ENCODE results near the gene STXBP5. TPM values are rescaled to one million over a fixed set of nuclear protein-coding genes. Genes with fewer than 3 reads are reported as not detected.

The STXBP5 gene
- total and polyA plus RNA-seq, 2 of the 13 experiments (the other 11 are each of a cell fraction or from before 2014, with no cell fraction given): 8.8 to 19.4 TPM

DNA sequence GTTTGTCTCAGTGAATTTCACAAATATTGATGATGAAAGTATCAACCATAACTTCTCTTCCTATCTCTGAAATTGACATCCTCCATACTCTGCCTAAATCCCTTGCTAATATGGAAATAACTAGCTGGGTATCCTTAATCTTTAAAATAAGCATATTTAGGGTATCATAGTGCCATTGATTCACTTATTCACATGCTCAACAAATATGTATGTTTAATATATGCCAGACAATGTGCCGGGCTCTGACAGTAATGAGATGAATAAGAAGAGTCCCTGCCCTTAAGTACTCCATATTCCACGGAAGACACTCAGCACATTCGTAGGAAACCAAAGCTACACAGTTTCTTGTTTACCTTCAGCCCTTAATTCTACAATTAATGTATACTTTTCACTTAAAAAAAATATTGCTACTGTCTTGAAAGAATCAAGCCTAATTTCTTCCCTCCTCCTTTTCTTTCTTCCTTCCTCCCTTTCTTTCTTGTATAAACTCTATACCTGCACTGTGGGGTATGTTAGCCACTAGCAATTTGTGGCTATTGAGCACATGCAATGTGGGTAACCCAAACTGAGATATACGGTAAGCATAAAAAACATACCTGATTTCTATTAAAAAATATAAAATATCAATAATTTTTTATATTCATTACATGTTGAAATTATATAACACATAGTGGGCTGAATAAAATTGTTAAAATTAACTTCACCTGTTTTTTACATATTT, 42.8 kb upstream of the STXBP5 start:
- intact Hi-C loops (cut with micrococcal nuclease; ENCODE audit: unreplicated experiment) (no loop called here), in situ Hi-C loops (cut with HindIII; ENCODE audit: extremely low pct_ligation_motif_present, low pct_unique_long_range_greater_than_20kb) (no loop called here)
- DNase-seq (ENCODE audit: low spot score) (no peak), ATAC-seq (no peak), FAIRE-seq (no peak)
- no peaks in the 10 kb centered on the region for H3K4me1 ChIP-seq (ENCODE audit: insufficient read depth, low read length)
- CTCF ChIA-PET (ENCODE audit: low intra/inter-chr PET ratio, low total read pairs): no interaction called here
- POLR2A ChIA-PET: no interaction called here
- H4K20me1 ChIP-seq (ENCODE audit: insufficient read depth, low read length): no peaks in the 10 kb centered on the region
- no peak overlapping the region for H3K9ac ChIP-seq (ENCODE audit: insufficient read depth, low read depth, low read length)
- H3K27me3 ChIP-seq (ENCODE audit: control insufficient read depth in 1 of 2, insufficient read depth in 2 of 2, low read length in 2 of 2): no peaks in the 10 kb centered on the region
- no peaks in the 10 kb centered on the region for H3K79me2 ChIP-seq (ENCODE audit: insufficient read depth, low read length)
- BruUV-seq (replicated peaks): no TSS peak
- H2AFZ ChIP-seq (ENCODE audit: low read length): no peak overlapping the region
- no peaks in the 10 kb centered on the region for H3K9me3 ChIP-seq (ENCODE audit: low read length)
- WGBS (ENCODE audit: low lambda C conversion rate): 26% methylated on average over 4 of the region's 4 CpGs
- H3K4me3 ChIP-seq (replicated peaks in 1 of 3; ENCODE audit: insufficient read depth in 1 of 3, low read depth in 2 of 3, low read length in 3 of 3): no peak overlapping the region
- H3K4me2 ChIP-seq (ENCODE audit: low read depth, low read length): no peak overlapping the region
- H3K27ac ChIP-seq (ENCODE audit: extremely low read length, insufficient read depth, low read length): no peak overlapping the region
- no peaks in the 10 kb centered on the region for H3K36me3 ChIP-seq (replicated peaks in 1 of 2; ENCODE audit: control insufficient read depth in 1 of 2, insufficient read depth in 2 of 2, low read length in 2 of 2)
- TF ChIP-seq SOX13 (IDR thresholded peaks at IDR 0.05) (no peak), SOX13 (CRISPR knock-in tag; conservative IDR thresholded peaks at IDR 0.05 in 1 of 2, IDR thresholded peaks at IDR 0.05 in 1 of 2) (no peak), ZFP36L1 (CRISPR knock-in tag; IDR thresholded peaks at IDR 0.05) (no peak)
- TF ChIP-seq, protein P1, sequence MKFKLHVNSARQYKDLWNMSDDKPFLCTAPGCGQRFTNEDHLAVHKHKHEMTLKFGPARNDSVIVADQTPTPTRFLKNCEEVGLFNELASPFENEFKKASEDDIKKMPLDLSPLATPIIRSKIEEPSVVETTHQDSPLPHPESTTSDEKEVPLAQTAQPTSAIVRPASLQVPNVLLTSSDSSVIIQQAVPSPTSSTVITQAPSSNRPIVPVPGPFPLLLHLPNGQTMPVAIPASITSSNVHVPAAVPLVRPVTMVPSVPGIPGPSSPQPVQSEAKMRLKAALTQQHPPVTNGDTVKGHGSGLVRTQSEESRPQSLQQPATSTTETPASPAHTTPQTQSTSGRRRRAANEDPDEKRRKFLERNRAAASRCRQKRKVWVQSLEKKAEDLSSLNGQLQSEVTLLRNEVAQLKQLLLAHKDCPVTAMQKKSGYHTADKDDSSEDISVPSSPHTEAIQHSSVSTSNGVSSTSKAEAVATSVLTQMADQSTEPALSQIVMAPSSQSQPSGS (CRISPR knock-in tag; IDR thresholded peaks at IDR 0.05): no peak

DNA sequence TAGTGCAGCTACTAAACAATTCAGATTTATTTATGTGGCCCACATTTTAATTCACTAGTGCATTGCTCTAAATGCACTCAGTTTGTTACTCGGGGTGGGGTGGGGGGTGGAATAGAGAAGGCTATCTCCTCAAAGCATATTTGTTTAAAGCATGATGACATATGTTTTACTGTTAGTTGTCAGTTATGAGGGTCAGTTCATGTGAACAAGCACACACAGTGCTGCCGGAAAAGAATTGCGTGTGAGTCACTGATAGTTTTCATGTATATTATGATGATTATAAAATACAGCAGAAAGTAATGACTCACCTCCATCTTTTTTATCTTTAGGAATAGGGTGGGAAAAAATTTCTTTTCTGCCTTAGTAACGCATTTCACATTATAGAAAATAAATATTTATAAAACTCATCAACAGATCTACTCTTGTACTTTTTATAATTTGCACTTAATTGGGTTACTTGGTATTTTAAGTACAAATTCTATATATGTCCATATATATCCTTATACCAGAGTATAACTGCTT, 42.2 kb upstream of the STXBP5 start:
- ChIA-PET POLR2A (no interaction called here), CTCF (ENCODE audit: low intra/inter-chr PET ratio, low total read pairs) (no interaction called here)
- Histone ChIP-seq H2AFZ (ENCODE audit: low read length) (no peak overlapping the region), H3K9me3 (ENCODE audit: low read length) (no peaks in the 10 kb centered on the region), H3K4me1 (ENCODE audit: insufficient read depth, low read length) (no peaks in the 10 kb centered on the region), H3K4me3 (replicated peaks in 1 of 3; ENCODE audit: insufficient read depth in 1 of 3, low read depth in 2 of 3, low read length in 3 of 3) (no peak overlapping the region), H3K27me3 (ENCODE audit: control insufficient read depth in 1 of 2, insufficient read depth in 2 of 2, low read length in 2 of 2) (no peaks in the 10 kb centered on the region), H4K20me1 (ENCODE audit: insufficient read depth, low read length) (no peaks in the 10 kb centered on the region), H3K36me3 (replicated peaks in 1 of 2; ENCODE audit: control insufficient read depth in 1 of 2, insufficient read depth in 2 of 2, low read length in 2 of 2) (no peaks in the 10 kb centered on the region), H3K27ac (ENCODE audit: extremely low read length, insufficient read depth, low read length) (no peak overlapping the region), H3K79me2 (ENCODE audit: insufficient read depth, low read length) (no peaks in the 10 kb centered on the region), H3K9ac (ENCODE audit: insufficient read depth, low read depth, low read length) (no peak overlapping the region), H3K4me2 (ENCODE audit: low read depth, low read length) (no peak overlapping the region)
- no TSS peak for BruUV-seq (replicated peaks)
- intact Hi-C loops (cut with micrococcal nuclease; ENCODE audit: unreplicated experiment): no loop called here
- no peak for DNase-seq (ENCODE audit: low spot score)
- in situ Hi-C loops (cut with HindIII; ENCODE audit: extremely low pct_ligation_motif_present, low pct_unique_long_range_greater_than_20kb): no loop called here
- TF ChIP-seq ZKSCAN1 (IDR thresholded peaks at IDR 0.05; ENCODE audit: low read length) (no peak), CBX2 (IDR thresholded peaks at IDR 0.05; ENCODE audit: low read depth, low read length) (no peak), CBX2 (CRISPR knock-in tag; IDR thresholded peaks at IDR 0.05; ENCODE audit: low read depth) (no peak), ZNF709 (CRISPR knock-in tag; IDR thresholded peaks at IDR 0.05) (no peak), ZNF615 (CRISPR knock-in tag; IDR thresholded peaks at IDR 0.05; ENCODE audit: borderline replicate concordance) (no peak), HNRNPL (IDR thresholded peaks at IDR 0.05; ENCODE audit: low read depth, low read length) (no peak), ATF7-NPFF (CRISPR knock-in tag; IDR thresholded peaks at IDR 0.05; ENCODE audit: low read depth) (no peak), ZNF674 (CRISPR knock-in tag; IDR thresholded peaks at IDR 0.05; ENCODE audit: low read depth) (no peak), MYC (CRISPR knock-in tag; IDR thresholded peaks at IDR 0.05; ENCODE audit: borderline replicate concordance) (no peak)
- TF ChIP-seq, protein P2, sequence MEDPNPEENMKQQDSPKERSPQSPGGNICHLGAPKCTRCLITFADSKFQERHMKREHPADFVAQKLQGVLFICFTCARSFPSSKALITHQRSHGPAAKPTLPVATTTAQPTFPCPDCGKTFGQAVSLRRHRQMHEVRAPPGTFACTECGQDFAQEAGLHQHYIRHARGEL (CRISPR knock-in tag; IDR thresholded peaks at IDR 0.05): no peak
- no peak for ATAC-seq
- WGBS (ENCODE audit: low lambda C conversion rate): 24% methylated on average over 4 of the region's 4 CpGs
- no peak for FAIRE-seq
